HG03103 (cell line): ENCODE data around the gene TFG.

Experiments used
- ATAC-seq: cut with Tn5 transposase; IDR thresholded peaks from one replicate; pipeline ENCODE4 v1.9.1; 2021; ENCODE audit warnings: low read depth; ENCODE audit not compliant: unreplicated experiment

Gene TFG

DNA sequence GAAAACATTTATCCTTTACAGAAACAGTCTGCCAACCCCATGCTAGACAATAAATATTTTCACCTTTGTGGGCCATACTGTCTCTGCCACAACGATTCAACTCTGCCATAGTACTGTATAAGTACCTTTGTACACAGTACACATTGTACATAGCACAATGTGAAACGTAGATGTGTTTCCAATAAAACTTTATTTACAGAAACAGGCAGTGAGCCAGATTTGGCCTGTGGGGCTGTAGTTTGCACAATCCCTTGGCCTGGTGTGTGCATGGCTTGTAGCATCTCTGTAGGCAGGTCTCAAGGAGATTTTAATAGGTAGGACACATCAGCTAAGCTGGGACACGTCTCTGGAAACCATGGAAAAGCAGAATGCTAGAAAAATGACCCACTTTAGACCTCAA lies 74.3 kb downstream of the TFG start:
- no peak for ATAC-seq

DNA sequence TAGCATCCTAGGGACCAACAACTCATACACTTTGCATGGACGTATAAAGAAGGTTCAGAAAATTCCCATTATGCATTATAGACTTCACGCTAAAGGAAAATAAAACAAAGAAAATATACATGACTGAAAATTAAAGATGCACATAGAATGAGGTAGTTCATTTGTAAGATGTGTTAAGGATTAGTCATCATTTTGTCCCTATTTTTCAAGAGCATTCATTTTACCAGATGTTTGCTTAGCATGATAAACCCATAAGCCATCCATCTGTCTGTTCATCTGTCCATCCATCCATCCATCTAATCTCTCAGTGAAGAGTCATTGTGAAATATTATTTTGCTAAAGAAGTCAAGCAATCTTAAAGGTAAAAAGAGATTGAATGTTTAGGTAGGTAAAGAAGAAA lies 80.3 kb downstream of the TFG start:
- no peak for ATAC-seq

DNA sequence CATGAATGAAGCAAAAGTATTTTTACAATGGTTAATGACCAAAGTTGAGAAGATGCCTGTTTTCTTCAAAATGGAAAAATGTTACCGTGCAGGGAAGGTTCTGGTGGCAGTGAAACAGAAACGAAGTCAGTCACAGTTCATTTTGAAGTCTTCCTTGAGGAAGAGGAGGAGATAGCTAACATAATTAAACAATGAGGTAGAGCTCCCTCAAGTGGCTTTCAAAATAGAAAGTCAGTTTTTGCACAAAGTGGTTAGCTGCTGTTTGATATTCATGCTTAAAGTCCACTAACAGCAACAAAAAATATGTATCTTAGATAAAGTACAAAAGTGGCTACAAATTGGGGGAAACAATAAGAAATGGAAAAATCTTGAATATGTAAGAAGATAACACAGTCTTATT lies 87.3 kb downstream of the TFG start:
- no peak for ATAC-seq

DNA sequence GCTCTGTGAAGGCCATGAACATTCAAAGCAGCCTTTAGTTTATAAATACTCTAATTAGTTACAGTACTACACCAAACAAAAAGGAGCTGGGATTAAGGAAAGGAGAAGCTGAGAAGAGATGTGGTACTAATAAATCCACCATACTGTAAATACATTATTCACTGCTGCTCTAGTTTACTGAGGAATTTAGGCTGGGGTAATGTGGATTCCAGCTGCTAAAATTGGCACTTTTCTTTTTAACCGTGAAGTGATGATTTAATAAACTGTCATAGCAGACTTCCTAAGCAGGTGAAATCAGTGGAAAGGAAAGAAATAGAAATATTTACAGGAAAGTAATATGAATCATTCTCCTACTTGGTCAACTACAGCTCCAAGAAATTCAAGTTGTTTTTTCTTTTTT lies 88.7 kb downstream of the TFG start:
- no peak for ATAC-seq
